Tibial nerve (tissue), 3 donors: ENCODE measurements around the gene CYP2A13.

Source experiments
- CTCF ChIP-seq, 5 experiments: fragments of 200-600 bp in 3 of 5; fragments of 450-650 bp in 2 of 5; sonication (generic) in 3 of 5; IDR thresholded peaks; one replicate each; pipeline ENCODE4 v1.5.1; 2016 to 2019; ENCODE audit warnings: antibody characterized with exemption in 5 of 5, mild to moderate bottlenecking in 3 of 5, moderate library complexity in 2 of 5
- POLR2A ChIP-seq, 2 donors: fragments of 450-650 bp; IDR thresholded peaks; one replicate each; pipeline ENCODE4 v1.6.1; 2017; ENCODE audit warnings: antibody characterized with exemption in 2 of 2, mild to moderate bottlenecking in 2 of 2, moderate library complexity in 2 of 2

GRCh38 chr19:41133260-41133659 is 45.0 kb downstream of the CYP2A13 start:
- TF ChIP-seq CTCF (IDR thresholded peaks at IDR 0.05), result no peak
- TF ChIP-seq POLR2A (IDR thresholded peaks at IDR 0.05), result no peak
